Osteocyte (in vitro differentiated cells): ENCODE measurements around the gene MRRF. TPM values are rescaled to one million over a fixed set of nuclear protein-coding genes. Genes with fewer than 3 reads are reported as not detected.

Source experiments
- DNase-seq: peaks from one replicate; pipeline ENCODE4 v3.0.0; 2021; ENCODE audit warnings: mixed read lengths; ENCODE audit not compliant: unreplicated experiment; ENCODE audit errors: extremely low spot score
- H3K27ac Mint-ChIP-seq: one replicate; pipeline ENCODE4 v1.8.0; 2021; ENCODE audit warnings: mild to moderate bottlenecking, mixed read lengths; ENCODE audit not compliant: unreplicated experiment
- H3K27me3 Mint-ChIP-seq: one replicate; pipeline ENCODE4 v1.8.0; 2021; ENCODE audit warnings: mixed read lengths; ENCODE audit not compliant: unreplicated experiment
- H3K36me3 Mint-ChIP-seq: one replicate; pipeline ENCODE4 v1.8.0; 2021; ENCODE audit warnings: mixed read lengths; ENCODE audit not compliant: unreplicated experiment
- H3K4me1 Mint-ChIP-seq: one replicate; pipeline ENCODE4 v1.8.0; 2021; ENCODE audit warnings: mixed read lengths; ENCODE audit not compliant: unreplicated experiment
- H3K4me3 Mint-ChIP-seq: one replicate; pipeline ENCODE4 v1.8.0; 2021; ENCODE audit warnings: mild to moderate bottlenecking, moderate library complexity, mixed read lengths; ENCODE audit not compliant: unreplicated experiment
- H3K9me3 Mint-ChIP-seq: one replicate; pipeline ENCODE4 v1.8.0; 2021; ENCODE audit warnings: mixed read lengths; ENCODE audit not compliant: unreplicated experiment
- total RNA-seq: library from RNA; stranded (reverse); gene quantifications from 2 replicates; pipeline ENCODE4 v1.2.1, GENCODE V29; 2021
- TF ChIP-seq, protein P1 (sequence below): fragments of 200-600 bp; sonication (generic); IDR thresholded peaks from 2 replicates; pipeline ENCODE4 v1.5.0; 2021; ENCODE audit warnings: antibody characterized with exemption, mild to moderate bottlenecking, moderate library complexity

Gene MRRF
- total RNA-seq, 1 donor from 2014 or later = 26.0 TPM

- no peaks in the 10 kb centered on the region for H3K4me1 Mint-ChIP-seq
- H3K4me3 Mint-ChIP-seq = no peak overlapping the region
- peaks cover 49% of the 10 kb centered on the region for H3K36me3 Mint-ChIP-seq
- no peak overlapping the region for H3K27ac Mint-ChIP-seq
- TF ChIP-seq, protein P1, sequence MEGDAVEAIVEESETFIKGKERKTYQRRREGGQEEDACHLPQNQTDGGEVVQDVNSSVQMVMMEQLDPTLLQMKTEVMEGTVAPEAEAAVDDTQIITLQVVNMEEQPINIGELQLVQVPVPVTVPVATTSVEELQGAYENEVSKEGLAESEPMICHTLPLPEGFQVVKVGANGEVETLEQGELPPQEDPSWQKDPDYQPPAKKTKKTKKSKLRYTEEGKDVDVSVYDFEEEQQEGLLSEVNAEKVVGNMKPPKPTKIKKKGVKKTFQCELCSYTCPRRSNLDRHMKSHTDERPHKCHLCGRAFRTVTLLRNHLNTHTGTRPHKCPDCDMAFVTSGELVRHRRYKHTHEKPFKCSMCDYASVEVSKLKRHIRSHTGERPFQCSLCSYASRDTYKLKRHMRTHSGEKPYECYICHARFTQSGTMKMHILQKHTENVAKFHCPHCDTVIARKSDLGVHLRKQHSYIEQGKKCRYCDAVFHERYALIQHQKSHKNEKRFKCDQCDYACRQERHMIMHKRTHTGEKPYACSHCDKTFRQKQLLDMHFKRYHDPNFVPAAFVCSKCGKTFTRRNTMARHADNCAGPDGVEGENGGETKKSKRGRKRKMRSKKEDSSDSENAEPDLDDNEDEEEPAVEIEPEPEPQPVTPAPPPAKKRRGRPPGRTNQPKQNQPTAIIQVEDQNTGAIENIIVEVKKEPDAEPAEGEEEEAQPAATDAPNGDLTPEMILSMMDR = no peak
- H3K9me3 Mint-ChIP-seq = no peaks in the 10 kb centered on the region
- no peaks in the 10 kb centered on the region for H3K27me3 Mint-ChIP-seq
- no peak for DNase-seq
Measured at GRCh38 chr9:122291458-122291857, 26.8 kb downstream of the MRRF start.

DNA sequence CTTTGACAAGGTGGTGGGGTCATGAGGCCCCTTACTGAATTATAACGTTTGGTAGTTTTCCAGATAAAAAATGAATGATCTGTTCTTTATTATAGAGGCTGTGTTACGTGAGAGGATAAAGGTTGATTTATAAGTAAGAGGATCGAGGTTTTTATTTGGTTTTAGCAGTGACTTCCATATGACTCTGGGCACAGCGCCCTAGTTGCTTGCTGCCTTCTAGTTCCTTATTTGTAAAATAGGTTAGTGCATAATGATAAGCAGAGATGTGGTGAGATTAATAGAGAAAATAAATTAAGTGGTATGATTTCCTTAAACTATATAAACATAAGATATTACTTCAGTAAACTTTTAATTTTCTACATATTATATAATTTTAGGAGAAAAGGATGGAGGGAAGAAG is 29.8 kb downstream of the MRRF start:
- no peak overlapping the region for H3K4me3 Mint-ChIP-seq
- H3K27me3 Mint-ChIP-seq = no peaks in the 10 kb centered on the region
- H3K4me1 Mint-ChIP-seq = no peaks in the 10 kb centered on the region
- DNase-seq = no peak
- H3K27ac Mint-ChIP-seq = no peak overlapping the region
- TF ChIP-seq, protein P1 = no peak
- H3K9me3 Mint-ChIP-seq = no peaks in the 10 kb centered on the region
- peaks cover 47% of the 10 kb centered on the region for H3K36me3 Mint-ChIP-seq

GRCh38 chr9:122297512-122297911 is 32.8 kb downstream of the MRRF start:
- Mint-ChIP-seq H3K9me3 (no peaks in the 10 kb centered on the region), H3K27me3 (no peaks in the 10 kb centered on the region), H3K27ac (no peak overlapping the region), H3K36me3 (peaks cover 53% of the 10 kb centered on the region), H3K4me1 (no peaks in the 10 kb centered on the region), H3K4me3 (no peak overlapping the region)
- no peak for DNase-seq
- TF ChIP-seq, protein P1 = no peak

DNA sequence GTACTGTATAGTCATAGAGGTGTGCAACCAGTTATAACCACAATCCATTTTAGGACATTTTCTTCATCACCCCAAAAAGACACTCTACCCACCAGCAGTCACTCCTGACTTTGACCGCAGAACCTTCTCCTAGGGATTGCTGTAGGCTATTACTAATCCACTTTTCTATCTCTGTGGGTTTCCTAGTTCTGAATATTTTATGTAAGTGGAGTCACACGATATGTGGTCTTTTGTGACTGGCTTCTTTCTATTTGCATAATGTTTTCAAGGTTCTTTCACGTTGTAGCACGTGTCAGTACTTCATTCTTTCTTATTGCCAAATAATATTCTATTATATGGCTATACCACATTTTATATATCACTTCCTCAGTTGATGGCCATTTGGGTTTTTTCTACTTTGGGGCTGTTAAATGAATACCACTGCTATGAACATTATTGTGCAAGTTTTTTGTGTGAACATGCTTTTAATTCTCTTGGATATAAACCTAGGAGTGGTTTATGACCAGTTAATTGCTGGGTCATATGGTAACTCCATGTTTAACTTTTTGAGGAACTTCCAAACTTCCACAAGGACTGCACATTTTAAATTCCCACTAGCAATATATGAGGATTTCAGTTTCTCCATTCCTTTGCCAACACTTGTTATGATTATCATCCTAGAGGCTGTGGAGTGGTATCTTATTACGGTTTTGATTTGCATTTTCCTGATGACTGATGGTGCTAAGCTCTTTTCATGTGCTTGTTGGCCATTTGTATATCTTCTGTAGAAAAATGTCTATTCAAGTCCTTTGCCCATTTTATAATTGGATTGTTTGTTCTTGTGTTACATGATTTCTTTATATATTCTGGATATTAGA is 37.8 kb downstream of the MRRF start:
- Mint-ChIP-seq H3K9me3 (no peaks in the 10 kb centered on the region), H3K36me3 (peaks cover 31% of the 10 kb centered on the region), H3K4me3 (no peak overlapping the region), H3K27me3 (no peaks in the 10 kb centered on the region), H3K4me1 (peaks cover 29% of the 10 kb centered on the region), H3K27ac (peak overlapping the region; percentile 24)
- TF ChIP-seq, protein P1 = no peak
- no peak for DNase-seq

DNA sequence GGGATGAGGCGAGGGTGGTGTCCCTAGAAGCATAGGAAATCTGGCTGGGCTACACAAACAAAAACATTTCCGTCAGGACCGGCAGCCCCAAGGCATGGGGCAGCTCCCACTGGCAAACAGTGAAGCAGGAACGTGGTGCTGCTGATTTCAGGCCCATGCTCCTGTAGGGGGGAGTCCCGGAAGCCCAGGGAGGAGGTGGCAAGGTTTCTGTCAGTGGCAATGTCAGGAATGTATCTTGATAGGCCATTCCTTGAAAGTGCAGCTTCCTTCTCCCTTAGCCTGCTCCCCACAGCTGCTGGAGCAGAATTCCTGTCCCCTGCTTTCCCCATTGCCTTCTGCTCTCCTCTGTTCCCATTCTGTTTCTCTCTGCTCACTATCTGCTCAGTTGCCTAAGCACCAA is 42.4 kb downstream of the MRRF start:
- Mint-ChIP-seq H3K27ac (peak overlapping the region; percentile 13), H3K4me1 (peaks cover 39% of the 10 kb centered on the region)

More for the DNA sequence above, 42.4 kb downstream of the MRRF start:
- no peaks in the 10 kb centered on the region for H3K27me3 Mint-ChIP-seq
- DNase-seq = no peak
- H3K36me3 Mint-ChIP-seq = peaks cover 23% of the 10 kb centered on the region
- H3K9me3 Mint-ChIP-seq = no peaks in the 10 kb centered on the region
- no peak overlapping the region for H3K4me3 Mint-ChIP-seq
- TF ChIP-seq, protein P1 = no peak
